ENCODE measurements around the gene ICAM4.

ICAM4 gene

DNA sequence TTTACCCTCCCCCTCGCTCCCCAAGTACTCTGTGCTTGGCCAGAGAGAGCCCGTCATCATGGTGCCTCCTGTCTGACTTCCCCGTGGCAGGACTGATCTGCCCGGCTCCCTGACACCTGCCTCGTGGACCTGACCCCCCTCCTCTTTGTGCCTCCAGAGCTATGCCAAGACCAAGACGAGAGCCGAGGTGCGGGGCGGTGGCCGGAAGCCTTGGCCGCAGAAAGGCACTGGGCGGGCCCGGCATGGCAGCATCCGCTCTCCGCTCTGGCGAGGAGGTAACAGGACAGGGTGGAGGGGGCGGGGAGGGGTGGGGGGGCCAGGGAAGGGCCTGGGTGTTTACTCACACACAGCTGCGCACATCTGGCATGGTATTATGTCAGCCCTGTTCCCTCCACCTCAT lies 30.2 kb upstream of the ICAM4 start:
- TF ChIP-seq POLR2A (IDR thresholded peaks at IDR 0.05; ENCODE audit: extremely low read depth, insufficient read length), result no peak
- no peak for TF ChIP-seq MAX (IDR thresholded peaks at IDR 0.05; ENCODE audit: low read depth, low read length)
- TF ChIP-seq, protein P1, sequence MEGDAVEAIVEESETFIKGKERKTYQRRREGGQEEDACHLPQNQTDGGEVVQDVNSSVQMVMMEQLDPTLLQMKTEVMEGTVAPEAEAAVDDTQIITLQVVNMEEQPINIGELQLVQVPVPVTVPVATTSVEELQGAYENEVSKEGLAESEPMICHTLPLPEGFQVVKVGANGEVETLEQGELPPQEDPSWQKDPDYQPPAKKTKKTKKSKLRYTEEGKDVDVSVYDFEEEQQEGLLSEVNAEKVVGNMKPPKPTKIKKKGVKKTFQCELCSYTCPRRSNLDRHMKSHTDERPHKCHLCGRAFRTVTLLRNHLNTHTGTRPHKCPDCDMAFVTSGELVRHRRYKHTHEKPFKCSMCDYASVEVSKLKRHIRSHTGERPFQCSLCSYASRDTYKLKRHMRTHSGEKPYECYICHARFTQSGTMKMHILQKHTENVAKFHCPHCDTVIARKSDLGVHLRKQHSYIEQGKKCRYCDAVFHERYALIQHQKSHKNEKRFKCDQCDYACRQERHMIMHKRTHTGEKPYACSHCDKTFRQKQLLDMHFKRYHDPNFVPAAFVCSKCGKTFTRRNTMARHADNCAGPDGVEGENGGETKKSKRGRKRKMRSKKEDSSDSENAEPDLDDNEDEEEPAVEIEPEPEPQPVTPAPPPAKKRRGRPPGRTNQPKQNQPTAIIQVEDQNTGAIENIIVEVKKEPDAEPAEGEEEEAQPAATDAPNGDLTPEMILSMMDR (IDR thresholded peaks at IDR 0.05; ENCODE audit: low read depth, low read length), result no peak
- TF ChIP-seq MYC (IDR thresholded peaks at IDR 0.05; ENCODE audit: low read depth, low read length), result no peak
- H3K4me3 ChIP-seq (ENCODE audit: low read depth, low read length), result no peak overlapping the region
- peak; percentile 42 for DNase-seq (ENCODE audit: low read depth)

- DNase-seq (ENCODE audit: low read depth), result peak; percentile 48
- H3K4me3 ChIP-seq (ENCODE audit: low read depth, low read length), result no peak overlapping the region
- no peak for TF ChIP-seq MYC (IDR thresholded peaks at IDR 0.05; ENCODE audit: low read depth, low read length)
- TF ChIP-seq MAX (IDR thresholded peaks at IDR 0.05; ENCODE audit: low read depth, low read length), result no peak
- TF ChIP-seq POLR2A (IDR thresholded peaks at IDR 0.05; ENCODE audit: extremely low read depth, insufficient read length), result no peak
- TF ChIP-seq, protein P1 (IDR thresholded peaks at IDR 0.05; ENCODE audit: low read depth, low read length), result no peak
These were observed 29.7 kb upstream of the ICAM4 start for GRCh38 chr19:10256970-10257615.

DNA sequence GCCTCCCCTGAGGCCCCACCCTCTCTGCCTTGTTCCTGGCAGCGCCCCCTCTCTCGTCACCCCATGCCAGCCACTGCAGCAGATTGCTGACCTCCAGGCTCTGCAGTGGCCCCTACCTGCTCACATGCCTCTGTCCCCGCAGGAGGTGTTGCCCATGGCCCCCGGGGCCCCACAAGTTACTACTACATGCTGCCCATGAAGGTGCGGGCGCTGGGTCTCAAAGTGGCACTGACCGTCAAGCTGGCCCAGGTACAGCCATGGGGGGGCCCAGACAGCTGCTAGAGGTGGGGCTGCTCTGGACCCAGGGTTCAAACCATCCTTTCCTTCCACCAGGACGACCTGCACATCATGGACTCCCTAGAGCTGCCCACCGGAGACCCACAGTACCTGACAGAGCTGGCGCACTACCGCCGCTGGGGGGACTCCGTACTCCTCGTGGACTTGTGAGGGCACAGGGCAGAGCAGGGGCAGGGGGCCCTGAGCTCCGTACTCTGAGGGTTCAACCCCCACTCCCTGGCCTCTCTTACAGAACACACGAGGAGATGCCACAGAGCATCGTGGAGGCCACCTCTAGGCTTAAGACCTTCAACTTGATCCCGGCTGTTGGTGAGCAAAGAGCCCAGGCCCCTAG lies 28.6 kb upstream of the ICAM4 start:
- TF ChIP-seq MAX (IDR thresholded peaks at IDR 0.05; ENCODE audit: low read depth, low read length) (no peak), MYC (IDR thresholded peaks at IDR 0.05; ENCODE audit: low read depth, low read length) (no peak), POLR2A (IDR thresholded peaks at IDR 0.05; ENCODE audit: extremely low read depth, insufficient read length) (no peak)
- TF ChIP-seq, protein P1 (IDR thresholded peaks at IDR 0.05; ENCODE audit: low read depth, low read length), result no peak
- DNase-seq (ENCODE audit: low read depth), result peak; percentile 47
- no peak overlapping the region for H3K4me3 ChIP-seq (ENCODE audit: low read depth, low read length)

GRCh38 chr19:10259162-10259905 lies 27.4 kb upstream of the ICAM4 start:
- H3K4me3 ChIP-seq (ENCODE audit: low read depth, low read length), result no peak overlapping the region

GRCh38 chr19:10260141-10260584 lies 26.6 kb upstream of the ICAM4 start:
- H3K4me3 ChIP-seq (ENCODE audit: low read depth, low read length), result no peak overlapping the region
- peak; percentile 73 for DNase-seq (ENCODE audit: low read depth)
- no peak for TF ChIP-seq MAX (IDR thresholded peaks at IDR 0.05; ENCODE audit: low read depth, low read length)
- TF ChIP-seq, protein P1 (IDR thresholded peaks at IDR 0.05; ENCODE audit: low read depth, low read length), result peak; percentile 0
- TF ChIP-seq MYC (IDR thresholded peaks at IDR 0.05; ENCODE audit: low read depth, low read length), result no peak

More at GRCh38 chr19:10259162-10259905, 27.4 kb upstream of the ICAM4 start:
- DNase-seq (ENCODE audit: low read depth), result peak; percentile 100
- TF ChIP-seq, protein P1 (IDR thresholded peaks at IDR 0.05; ENCODE audit: low read depth, low read length), result peak; percentile 100
- no peak for TF ChIP-seq POLR2A (IDR thresholded peaks at IDR 0.05; ENCODE audit: extremely low read depth, insufficient read length)

Data from NB4 (cell line).